Tibial nerve (tissue), 4 donors: ENCODE data around the gene GPR33. TPM values are rescaled to one million over a fixed set of nuclear protein-coding genes. Genes with fewer than 3 reads are reported as not detected.
A peak's percentile ranks its signal among the peaks of the same experiment; 100 is the strongest.

Source experiments
- DNase-seq, 2 donors: peaks; one replicate each; pipeline ENCODE4 v3.0.0-alpha.2; 2019; ENCODE audit warnings: low spot score in 2 of 2
- H3K27ac ChIP-seq, 4 donors: fragments of 200-600 bp; sonication (generic) in 3 of 4; one replicate each; pipeline ENCODE4 v1.5.1; 2017 to 2019; ENCODE audit warnings: mild to moderate bottlenecking in 1 of 4
- H3K27me3 ChIP-seq, 2 donors: fragments of 200-600 bp; sonication (generic) in 1 of 2; one replicate each; pipeline versions ENCODE4 v1.5.1 to v1.6.0; 2017 to 2019
- H3K36me3 ChIP-seq, 3 donors: fragments of 200-600 bp; sonication (generic); one replicate each; pipeline ENCODE4 v1.5.1; 2018 to 2019
- H3K4me1 ChIP-seq, 4 donors: fragments of 200-600 bp; sonication (generic) in 3 of 4; one replicate each; pipeline ENCODE4 v1.5.1; 2017 to 2019
- H3K4me3 ChIP-seq, 4 donors: fragments of 200-600 bp; sonication (generic) in 3 of 4; one replicate each; pipeline ENCODE4 v1.5.1; 2017 to 2019; ENCODE audit warnings: mild to moderate bottlenecking in 1 of 4, moderate library complexity in 1 of 4
- H3K9me3 ChIP-seq, 4 donors: fragments of 200-600 bp; sonication (generic) in 3 of 4; one replicate each; pipeline ENCODE4 v1.5.1; 2017 to 2019
- CTCF ChIP-seq, 5 experiments: fragments of 200-600 bp in 3 of 5; fragments of 450-650 bp in 2 of 5; sonication (generic) in 3 of 5; IDR thresholded peaks; one replicate each; pipeline ENCODE4 v1.5.1; 2016 to 2019; ENCODE audit warnings: antibody characterized with exemption in 5 of 5, mild to moderate bottlenecking in 3 of 5, moderate library complexity in 2 of 5
- EP300 ChIP-seq, 2 donors: sonication (generic); formaldehyde crosslinking; IDR thresholded peaks; one replicate each; pipeline ENCODE4 v1.6.1; 2017; ENCODE audit warnings: antibody characterized with exemption in 2 of 2, mild to moderate bottlenecking in 1 of 2
- POLR2A ChIP-seq, 2 donors: fragments of 450-650 bp; IDR thresholded peaks; one replicate each; pipeline ENCODE4 v1.6.1; 2017; ENCODE audit warnings: antibody characterized with exemption in 2 of 2, mild to moderate bottlenecking in 2 of 2, moderate library complexity in 2 of 2
- WGBS, 2 donors: methylation state at CpG; one replicate each; pipeline ENCODE4 v1.1.5; 2018; 5-methylcytosine and 5-hydroxymethylcytosine counted together
- total RNA-seq, 4 donors: library from RNA; depleted of rRNA; stranded (reverse); fragments of >200 nt; gene quantifications; one replicate each; pipeline ENCODE4 v1.1.0, GENCODE V29; 2016

Gene GPR33
- total RNA-seq, 4 donors from 2014 or later, result not detected

GRCh38 chr14:31480156-31480555 is 7.7 kb downstream of the GPR33 start:
- DNase-seq, result no peak
- H3K4me3 ChIP-seq, result no peak overlapping the region
- TF ChIP-seq EP300 (IDR thresholded peaks at IDR 0.05), result no peak
- no peak for TF ChIP-seq POLR2A (IDR thresholded peaks at IDR 0.05)
- no peak for TF ChIP-seq CTCF (IDR thresholded peaks at IDR 0.05)
- no peaks in the 10 kb centered on the region for H3K27me3 ChIP-seq
- H3K4me1 ChIP-seq, result peaks cover 0 to 14% (median 3%) of the 10 kb centered on the region in 4 donors
- 59 to 62% methylated on average over 4 of the region's 4 CpGs for WGBS, 2 donors
- H3K9me3 ChIP-seq, result no peaks in the 10 kb centered on the region
- H3K36me3 ChIP-seq, result no peaks in the 10 kb centered on the region
- H3K27ac ChIP-seq, result peak overlapping the region in 2 of 4 donors; percentile 38 to 51

DNA sequence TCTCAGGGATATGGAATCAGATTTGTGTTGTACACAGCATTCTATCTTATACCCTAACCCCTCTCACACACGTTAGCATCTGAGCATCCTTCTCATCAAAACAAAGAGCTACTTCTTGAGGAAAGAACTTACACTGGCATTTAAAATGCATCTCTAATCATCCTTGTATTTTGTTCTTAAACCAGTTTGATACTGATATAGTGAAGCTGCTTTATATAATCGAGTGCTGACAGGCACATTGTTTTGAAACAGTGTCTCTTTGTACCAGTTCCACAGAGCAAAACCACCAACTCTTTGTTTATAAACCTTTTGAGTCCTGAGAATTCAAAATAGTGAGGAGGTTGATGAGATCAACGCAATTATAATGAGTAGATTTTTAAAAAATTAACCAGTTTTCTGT is 8.8 kb downstream of the GPR33 start:
- Histone ChIP-seq H3K4me3 (no peak overlapping the region), H3K4me1 (peaks cover 0 to 14% (median 3%) of the 10 kb centered on the region in 4 donors), H3K36me3 (no peaks in the 10 kb centered on the region), H3K27ac (peak overlapping the region in 2 of 4 donors; percentile 38 to 51), H3K9me3 (no peaks in the 10 kb centered on the region), H3K27me3 (no peaks in the 10 kb centered on the region)
- TF ChIP-seq EP300 (IDR thresholded peaks at IDR 0.05) (no peak), POLR2A (IDR thresholded peaks at IDR 0.05) (no peak), CTCF (IDR thresholded peaks at IDR 0.05) (no peak)
- no peak for DNase-seq
- WGBS, 2 donors, result 37 to 49% methylated on average over 3 of the region's 3 CpGs

GRCh38 chr14:31477248-31477647 is 10.6 kb downstream of the GPR33 start:
- TF ChIP-seq EP300 (IDR thresholded peaks at IDR 0.05) (no peak), POLR2A (IDR thresholded peaks at IDR 0.05) (no peak), CTCF (IDR thresholded peaks at IDR 0.05) (no peak)
- Histone ChIP-seq H3K4me3 (no peak overlapping the region), H3K9me3 (no peaks in the 10 kb centered on the region), H3K27ac (peak overlapping the region in 1 of 4 donors; percentile 20), H3K36me3 (no peaks in the 10 kb centered on the region), H3K27me3 (no peaks in the 10 kb centered on the region), H3K4me1 (peaks cover 0 to 14% (median 3%) of the 10 kb centered on the region in 4 donors)
- DNase-seq, result no peak
- 56 to 78% methylated on average over 6 of the region's 6 CpGs for WGBS, 2 donors

- 62 to 64% methylated on average over 4 of the region's 4 CpGs for WGBS, 2 donors
- Histone ChIP-seq H3K27ac (peak overlapping the region in 1 of 4 donors; percentile 18), H3K36me3 (no peaks in the 10 kb centered on the region), H3K4me3 (no peak overlapping the region), H3K4me1 (peaks cover 0 to 14% (median 3%) of the 10 kb centered on the region in 4 donors), H3K9me3 (no peaks in the 10 kb centered on the region), H3K27me3 (no peaks in the 10 kb centered on the region)
- TF ChIP-seq POLR2A (IDR thresholded peaks at IDR 0.05) (no peak), CTCF (IDR thresholded peaks at IDR 0.05) (no peak), EP300 (IDR thresholded peaks at IDR 0.05) (no peak)
- DNase-seq, result no peak
Observed at GRCh38 chr14:31476131-31476866, 11.5 kb downstream of the GPR33 start.

DNA sequence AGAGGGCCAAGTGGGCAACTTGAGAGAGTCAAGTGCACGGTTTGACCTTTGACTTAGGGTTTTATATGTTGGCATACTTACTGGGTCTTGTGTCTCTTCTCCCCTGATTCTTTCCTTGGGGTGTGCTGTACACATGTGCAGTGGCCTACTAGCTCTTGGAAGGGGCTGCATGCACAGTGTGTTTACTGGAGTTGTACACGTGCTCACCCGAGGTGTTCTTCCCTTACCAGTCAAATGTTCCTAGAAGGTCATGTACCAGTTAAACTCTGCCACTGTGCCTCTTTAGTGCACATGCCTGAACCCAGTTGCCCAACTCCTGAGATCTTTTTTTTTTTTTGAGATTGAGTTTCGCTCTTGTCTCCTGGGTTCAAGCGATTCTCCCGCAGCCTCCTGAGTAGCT is 21.3 kb downstream of the GPR33 start:
- H3K9me3 ChIP-seq, result no peaks in the 10 kb centered on the region
- WGBS, 2 donors, result 82 to 83% methylated on average over 6 of the region's 6 CpGs

More for the DNA sequence above, 21.3 kb downstream of the GPR33 start:
- Histone ChIP-seq H3K4me3 (no peak overlapping the region), H3K27ac (no peak overlapping the region), H3K4me1 (no peaks in the 10 kb centered on the region), H3K36me3 (no peaks in the 10 kb centered on the region), H3K27me3 (no peaks in the 10 kb centered on the region)
- DNase-seq, result no peak
- no peak for TF ChIP-seq EP300 (IDR thresholded peaks at IDR 0.05)
- no peak for TF ChIP-seq POLR2A (IDR thresholded peaks at IDR 0.05)
- TF ChIP-seq CTCF (IDR thresholded peaks at IDR 0.05), result no peak
